Left renal cortex interstitium (tissue), 4 donors: ENCODE data around the gene OGFOD2. TPM values are rescaled to one million over a fixed set of nuclear protein-coding genes. Genes with fewer than 3 reads are reported as not detected.
"Not testable (repeated sequence)": the region's sequence is repeated elsewhere in the genome, so short reads cannot be mapped to it uniquely, and the experiment has no call there.

Experiments used
- DNase-seq, 4 donors: peaks; one replicate each; pipeline ENCODE4 v3.0.0-alpha.2; 2013; ENCODE audit warnings: low read depth in 4 of 4, low spot score in 2 of 4, missing footprints in 1 of 4
- polyA plus RNA-seq, 4 donors: library from polyadenylated mRNA; unstranded; fragments of 120-200 nt; gene quantifications; one replicate each; pipeline ENCODE4 v1.2.1, GENCODE V29; 2013; ENCODE audit not compliant: insufficient read length in 4 of 4

OGFOD2 gene
- polyA plus RNA-seq, 4 donors, result 12.9 to 22.5 (median 18.4) TPM

- DNase-seq, result no peak
These were observed 24.3 kb downstream of the OGFOD2 start for GRCh38 chr12:122999196-122999946.

- no peak for DNase-seq
These were observed 25.0 kb downstream of the OGFOD2 start for GRCh38 chr12:122999986-123000420.

- DNase-seq, result no peak
These were observed 25.5 kb downstream of the OGFOD2 start for GRCh38 chr12:123000578-123000977.

- DNase-seq, result no peak
These were observed 26.4 kb downstream of the OGFOD2 start for GRCh38 chr12:123001464-123001863.

GRCh38 chr12:123003257-123003656 is 28.2 kb downstream of the OGFOD2 start:
- DNase-seq, result no peak

- no peak for DNase-seq
These were observed 29.2 kb downstream of the OGFOD2 start for GRCh38 chr12:123004287-123004686.

- no peak for DNase-seq
These were observed 30.1 kb downstream of the OGFOD2 start for GRCh38 chr12:123005081-123005626.

GRCh38 chr12:123006977-123007376 is 31.9 kb downstream of the OGFOD2 start:
- DNase-seq, result no peak

GRCh38 chr12:123010110-123010509 is 35.1 kb downstream of the OGFOD2 start:
- DNase-seq, result no peak

- no peak for DNase-seq
These were observed 35.6 kb downstream of the OGFOD2 start for GRCh38 chr12:123010681-123011080.

- no peak for DNase-seq
These were observed 36.7 kb downstream of the OGFOD2 start for GRCh38 chr12:123011701-123012100.

- no peak for DNase-seq
These were observed 38.4 kb downstream of the OGFOD2 start for GRCh38 chr12:123013185-123014095.

- DNase-seq, result not testable (repeated sequence)
These were observed 39.4 kb downstream of the OGFOD2 start for GRCh38 chr12:123014473-123014872.

- no peak for DNase-seq
These were observed 42.7 kb downstream of the OGFOD2 start for GRCh38 chr12:123017753-123018152.

GRCh38 chr12:123019841-123020138 is 44.7 kb downstream of the OGFOD2 start:
- no peak for DNase-seq

- DNase-seq, result no peak
These were observed 46.9 kb downstream of the OGFOD2 start for GRCh38 chr12:123021688-123022604.

GRCh38 chr12:123022846-123023245 is 47.8 kb downstream of the OGFOD2 start:
- DNase-seq, result no peak

- DNase-seq, result no peak
These were observed 49.9 kb downstream of the OGFOD2 start for GRCh38 chr12:123024819-123025391.

- DNase-seq, result no peak
These were observed 51.2 kb downstream of the OGFOD2 start for GRCh38 chr12:123026094-123026853.
